GM21447 (cell line): Measurements from ENCODE around the gene STAM.
"Not testable (repeated sequence)": the region's sequence is repeated elsewhere in the genome, so short reads cannot be mapped to it uniquely, and the experiment has no call there.

Experiments
- ATAC-seq: cut with Tn5 transposase; IDR thresholded peaks from one replicate; pipeline ENCODE4 v1.9.1; 2021; ENCODE audit not compliant: unreplicated experiment

Gene STAM

GRCh38 chr10:17643755-17644484 is at the start of gene STAM:
TSS of gene STAM (plus strand) at chr10:17644151. CDS start at chr10:17644340, 189 bp downstream.
- peak; percentile 85 for ATAC-seq

DNA sequence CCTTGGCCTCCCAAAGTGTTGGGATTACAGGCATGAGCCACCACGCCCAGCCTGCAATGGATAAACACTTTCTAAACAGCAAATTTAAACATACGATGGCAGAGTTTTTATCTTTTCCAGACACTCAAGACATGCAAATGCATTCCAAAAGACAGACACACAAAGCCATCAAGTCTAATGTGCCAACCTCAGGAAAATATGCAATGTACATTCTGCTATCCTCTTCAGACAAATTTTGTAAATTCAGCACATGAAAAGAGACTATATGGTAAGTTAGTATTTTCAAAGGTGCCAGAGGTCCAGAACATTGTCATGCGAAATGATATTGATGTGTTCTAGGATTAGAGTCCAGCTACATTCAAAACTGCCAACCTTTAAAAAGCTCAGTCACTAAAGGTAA is 46.6 kb upstream of the STAM start:
- no peak for ATAC-seq

- no peak for ATAC-seq
These were observed 44.9 kb upstream of the STAM start for GRCh38 chr10:17599089-17599488.

- no peak for ATAC-seq
These were observed 38.0 kb upstream of the STAM start for GRCh38 chr10:17605936-17606335.

- ATAC-seq = no peak
These were observed 37.4 kb upstream of the STAM start for GRCh38 chr10:17606547-17607040.

GRCh38 chr10:17607060-17607459 is 36.9 kb upstream of the STAM start:
- ATAC-seq = no peak

DNA sequence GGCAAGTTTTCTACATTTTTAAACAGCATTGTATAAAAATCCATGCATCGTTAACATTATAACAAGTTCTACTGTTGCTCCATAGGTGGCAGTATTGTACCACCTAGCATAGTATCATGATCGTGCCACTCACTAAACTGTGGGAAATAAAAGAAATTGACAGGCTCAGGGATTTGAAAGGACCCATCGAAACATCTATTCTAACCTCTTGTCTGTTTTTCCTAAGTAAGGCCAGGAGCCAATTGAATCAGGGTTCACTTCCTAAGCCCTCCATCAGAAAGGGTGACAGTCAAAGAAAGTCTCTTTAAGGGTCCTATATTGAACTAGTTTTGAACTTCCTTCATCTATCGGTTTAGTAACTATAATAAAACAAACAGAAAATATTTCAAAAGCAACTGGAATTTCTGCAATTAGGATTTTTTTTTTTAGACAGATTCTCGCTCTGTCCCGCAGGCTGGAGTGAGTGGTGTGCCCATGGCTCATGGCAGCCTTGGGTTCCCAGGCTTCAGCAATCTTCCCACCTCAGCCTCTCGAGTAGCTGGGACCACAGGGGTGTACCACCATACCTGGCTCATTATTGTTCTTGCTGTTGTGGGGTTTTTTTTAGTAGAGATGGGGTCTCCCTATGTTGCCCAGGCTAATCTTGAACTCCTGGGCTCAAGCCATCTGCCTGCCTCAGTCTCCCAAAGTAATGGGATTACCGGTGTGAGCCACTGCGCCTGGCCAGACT is 36.2 kb upstream of the STAM start:
- peak; percentile 91 for ATAC-seq

DNA sequence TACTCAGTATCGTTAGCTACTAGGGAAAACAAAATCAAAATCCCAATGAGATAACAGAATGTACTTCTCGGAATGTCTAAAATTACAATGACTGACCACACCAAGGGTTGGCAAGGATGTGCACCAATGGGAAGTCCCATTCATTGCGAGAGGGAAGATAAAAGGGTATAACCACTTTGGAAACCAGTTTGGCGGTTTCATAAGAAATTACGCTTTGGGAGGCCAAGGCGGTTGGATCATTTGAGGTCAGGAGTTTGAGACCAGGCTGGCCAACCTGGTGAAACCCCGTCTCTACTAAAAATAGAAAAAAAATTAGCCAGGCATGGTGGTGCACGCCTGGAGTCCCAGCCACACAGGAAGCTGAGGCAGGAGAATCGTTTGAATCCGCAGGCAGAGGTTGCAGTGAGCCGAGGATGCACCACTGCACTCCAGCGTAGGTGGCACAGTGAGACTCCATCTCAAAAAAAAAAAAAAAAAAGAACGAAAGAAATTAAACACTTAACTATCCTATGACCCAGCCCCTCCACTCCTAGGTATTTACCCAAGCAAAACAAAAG is 34.4 kb upstream of the STAM start:
- no peak for ATAC-seq

- peak; percentile 60 for ATAC-seq
These were observed 27.4 kb upstream of the STAM start for GRCh38 chr10:17616403-17617030.

DNA sequence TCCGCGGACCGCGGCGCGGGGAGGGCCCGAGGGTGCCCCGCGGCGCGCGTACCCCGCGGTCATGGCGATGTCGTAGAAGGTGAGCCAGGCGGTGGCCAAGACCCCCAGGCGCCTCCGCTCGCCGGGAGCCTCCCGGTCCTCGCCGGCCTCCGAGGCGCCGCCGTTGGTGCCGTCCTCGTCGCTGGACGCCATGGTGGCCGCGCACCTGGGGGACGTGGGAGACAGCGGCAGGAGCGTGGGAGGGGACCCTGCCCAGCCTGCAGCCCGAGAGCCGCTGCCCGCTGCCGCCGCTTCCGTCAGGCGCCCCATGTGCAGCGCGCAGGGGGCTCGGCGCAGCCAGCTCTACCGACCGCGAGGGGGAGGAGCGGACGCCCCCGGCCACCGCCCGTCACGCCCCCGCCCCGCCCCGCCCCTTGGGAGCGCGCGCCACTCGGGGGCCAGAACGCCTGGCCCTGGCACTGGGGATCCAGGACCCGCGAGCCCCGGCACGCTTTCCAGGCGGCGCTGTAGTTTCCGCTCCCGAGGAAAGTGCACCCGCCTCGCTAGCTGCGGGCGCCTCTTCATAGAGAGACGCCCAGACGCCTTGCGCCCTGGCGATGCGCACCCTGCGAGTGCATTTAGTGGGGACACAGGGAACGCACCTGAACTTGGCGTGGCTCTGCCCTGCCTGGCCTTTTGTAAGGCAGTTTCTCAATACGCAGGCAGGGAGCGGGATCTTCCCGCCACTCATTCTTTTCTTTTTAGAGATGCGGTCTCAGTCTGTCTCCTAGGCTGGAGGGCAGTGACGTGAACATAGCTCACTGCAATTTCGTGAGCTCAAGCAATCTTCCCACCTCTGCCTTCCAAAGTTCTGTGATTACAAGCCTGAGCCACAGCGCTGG is 26.7 kb upstream of the STAM start, which contains the start of gene HACD1:
HACD1 (minus strand) TSS at position 344 of the 881 bp plus-strand sequence; CDS start at position 309, 35 bp downstream.
- ATAC-seq = peak; percentile 56

DNA sequence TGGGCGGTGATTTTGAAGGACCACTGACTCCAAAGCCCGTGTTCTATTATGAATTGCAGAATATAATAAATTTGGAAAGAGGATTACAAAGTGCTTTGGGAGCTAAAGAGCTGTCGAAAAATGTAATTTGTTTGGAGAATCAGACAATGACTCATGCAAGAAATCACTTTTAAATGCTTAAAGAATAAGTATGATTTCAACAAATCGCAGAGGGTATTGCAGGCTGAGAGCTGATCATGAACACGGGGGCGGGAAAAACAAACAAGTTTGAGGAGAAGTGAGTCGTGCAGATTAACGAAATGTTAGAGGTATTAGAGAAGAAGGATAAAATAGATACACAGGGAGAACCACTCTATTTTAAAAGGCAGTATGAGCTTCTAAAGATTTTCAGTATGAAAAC is 21.9 kb upstream of the STAM start:
- no peak for ATAC-seq

GRCh38 chr10:17624996-17625395 is 19.0 kb upstream of the STAM start:
- no peak for ATAC-seq

DNA sequence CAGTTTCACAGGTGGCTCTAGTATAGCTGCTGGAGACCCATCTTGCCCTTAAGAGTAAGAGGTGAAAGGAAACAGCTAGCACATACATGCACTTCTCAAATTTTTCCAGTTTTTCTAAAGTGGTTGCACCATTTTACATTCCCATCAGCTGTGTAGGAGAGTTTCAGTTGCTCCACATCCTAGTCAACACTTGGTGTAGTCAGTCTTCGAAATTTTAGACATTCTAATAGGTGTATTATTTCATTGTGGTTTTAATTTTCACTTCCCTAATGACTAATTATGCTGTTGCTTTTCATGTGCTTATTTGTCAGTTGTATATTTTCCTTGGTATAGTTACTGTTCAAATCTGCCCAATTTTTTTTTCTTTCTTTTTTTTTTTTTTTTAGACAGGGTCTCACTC is 17.3 kb upstream of the STAM start:
- ATAC-seq = no peak

GRCh38 chr10:17632590-17632989 is 11.4 kb upstream of the STAM start:
- ATAC-seq = not testable (repeated sequence)

GRCh38 chr10:17633353-17633752 is 10.6 kb upstream of the STAM start:
- ATAC-seq = no peak

- ATAC-seq = no peak
These were observed 6.1 kb upstream of the STAM start for GRCh38 chr10:17637869-17638268.

- ATAC-seq = no peak
These were observed 3.6 kb upstream of the STAM start for GRCh38 chr10:17640331-17640816.

- peak; percentile 24 for ATAC-seq
These were observed 604 bp upstream of the STAM start for GRCh38 chr10:17643339-17643754.

DNA sequence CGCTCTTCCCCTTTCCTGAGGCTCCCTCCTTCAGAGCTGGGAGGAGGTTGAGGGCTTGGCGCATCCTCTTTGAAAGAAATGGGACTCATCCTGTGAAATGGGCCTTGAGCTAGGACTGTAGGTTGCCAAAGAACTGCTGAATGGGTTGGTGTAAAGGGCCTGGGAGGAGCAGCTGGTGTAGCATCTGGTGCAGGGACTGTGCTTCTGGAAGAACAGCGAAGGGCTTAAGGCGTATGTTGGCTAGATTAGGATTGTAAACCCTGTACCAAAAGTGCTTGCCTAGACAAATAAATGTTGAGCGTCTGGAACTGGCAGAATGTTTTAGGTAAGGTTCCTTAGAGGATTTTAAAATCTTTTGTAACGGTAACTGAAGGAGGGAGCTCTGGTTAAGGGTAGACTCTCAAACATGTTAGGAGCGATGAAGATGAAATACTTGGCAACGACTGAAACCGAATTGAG is 563 bp downstream of the STAM start:
- peak; percentile 40 for ATAC-seq
